ENCODE data around the gene NR1D2. TPM values are rescaled to one million over a fixed set of nuclear protein-coding genes. Genes with fewer than 3 reads are reported as not detected.
"Not testable (repeated sequence)": the region's sequence is repeated elsewhere in the genome, so short reads cannot be mapped to it uniquely, and the experiment has no call there.

Gene NR1D2
- total and polyA plus RNA-seq, 8 donors, result 5.5 to 105 (median 19.8) TPM

- intact Hi-C loops (cut with DNase I; ENCODE audit: low total_unique reads), result no loop called here
- no peaks in the 10 kb centered on the region for H3K4me1 ChIP-seq
- no peak for DNase-seq
- TF ChIP-seq POLR2AphosphoS5 (IDR thresholded peaks at IDR 0.05), result no peak
- TF ChIP-seq EP300 (IDR thresholded peaks at IDR 0.05), result no peak
- no peak for TF ChIP-seq CTCF (IDR thresholded peaks at IDR 0.05)
- TF ChIP-seq POLR2A (IDR thresholded peaks at IDR 0.05), result no peak
- no peak overlapping the region for H3K4me3 ChIP-seq
- 94 to 99% (median 95%) methylated on average over 3 of the region's 3 CpGs for WGBS, 5 donors
- H3K36me3 ChIP-seq, result no peaks in the 10 kb centered on the region
- H3K27ac ChIP-seq, result no peak overlapping the region
- no peaks in the 10 kb centered on the region for H3K27me3 ChIP-seq
- peaks cover 0 to 3% (median 0%) of the 10 kb centered on the region in 4 donors for H3K9me3 ChIP-seq
Observed at GRCh38 chr3:24025805-24026204, 80.7 kb downstream of the NR1D2 start.

GRCh38 chr3:24026665-24027064, 81.6 kb downstream of the NR1D2 start:
- DNase-seq; H3K4me1 ChIP-seq; H3K36me3 ChIP-seq; H3K4me3 ChIP-seq; H3K9me3 ChIP-seq; H3K27ac ChIP-seq; H3K27me3 ChIP-seq; intact Hi-C loops (cut with DNase I; ENCODE audit: low total_unique reads): not testable (repeated sequence)
- 88 to 95% (median 92%) methylated on average over 4 of the region's 4 CpGs for WGBS, 5 donors

GRCh38 chr3:24027946-24028345, 82.9 kb downstream of the NR1D2 start:
- intact Hi-C loops (cut with DNase I; ENCODE audit: low total_unique reads), result no loop called here
- Histone ChIP-seq H3K36me3 (no peaks in the 10 kb centered on the region), H3K9me3 (peaks cover 0 to 7% (median 0%) of the 10 kb centered on the region in 4 donors), H3K27ac (no peak overlapping the region), H3K4me3 (no peak overlapping the region), H3K4me1 (no peaks in the 10 kb centered on the region), H3K27me3 (no peaks in the 10 kb centered on the region)
- no peak for DNase-seq
- TF ChIP-seq EP300 (IDR thresholded peaks at IDR 0.05) (no peak), POLR2AphosphoS5 (IDR thresholded peaks at IDR 0.05) (no peak), CTCF (IDR thresholded peaks at IDR 0.05) (no peak), POLR2A (IDR thresholded peaks at IDR 0.05) (no peak)
- WGBS, 5 donors, result 53 to 67% (median 65%) methylated on average over 3 of the region's 3 CpGs

Other genes starting within 250 kb of the NR1D2 start
- gene UBE2E1, start 139.3 kb upstream of the NR1D2 start, total RNA-seq, result 100 to 1,000 TPM in 2 of 5 donors, 10 to 100 TPM in 2, 1 to 10 TPM in 1; 3.2 to 226 (median 76.4) TPM
- gene UBE2E1, start 139.3 kb upstream of the NR1D2 start, polyA plus RNA-seq, result 100 to 1,000 TPM in 1 of 3 donors, 10 to 100 TPM in 2; 73.9 to 105 (median 79.7) TPM
- gene NKIRAS1, start 28.3 kb upstream of the NR1D2 start, total RNA-seq, result 10 to 100 TPM in 2 of 5 donors, 1 to 10 TPM in 1, under 1 TPM in 1, not detected in 1; 0.87 to 18.3 (median 8.9) TPM
- 1 to 10 TPM; 5.9 to 9.6 (median 7.6) TPM for gene NKIRAS1, start 28.3 kb upstream of the NR1D2 start, polyA plus RNA-seq
- gene RPL15, start 28.2 kb upstream of the NR1D2 start, total RNA-seq, result 1,000 to 10,000 TPM in 4 of 5 donors, 100 to 1,000 TPM in 1; 121 to 3,139 (median 1,087) TPM
- 1,000 to 10,000 TPM; 3,661 to 4,768 (median 4,326) TPM for gene RPL15, start 28.2 kb upstream of the NR1D2 start, polyA plus RNA-seq

Data from stomach (tissue), 9 donors.